Colonic mucosa (tissue), 4 donors: Measurements from ENCODE around the gene DACH1. TPM values are rescaled to one million over a fixed set of nuclear protein-coding genes. Genes with fewer than 3 reads are reported as not detected.

Source experiments
- DNase-seq: peaks from one replicate; pipeline ENCODE4 v3.0.0-alpha.2; 2020
- H3K27ac ChIP-seq: fragments of 200-600 bp; one replicate; pipeline ENCODE4 v1.8.0; 2021
- H3K27me3 ChIP-seq: fragments of 200-600 bp; one replicate; pipeline ENCODE4 v1.8.0; 2021
- H3K36me3 ChIP-seq: fragments of 200-600 bp; one replicate; pipeline ENCODE4 v1.8.0; 2021
- H3K4me1 ChIP-seq: fragments of 200-600 bp; one replicate; pipeline ENCODE4 v1.8.0; 2021; ENCODE audit warnings: mild to moderate bottlenecking
- H3K4me3 ChIP-seq: fragments of 200-600 bp; one replicate; pipeline ENCODE4 v1.8.0; 2021
- H3K9ac ChIP-seq, 2 donors: one replicate each; pipeline ENCODE4 v1.7.0; 2013; ENCODE audit warnings: control low read depth in 2 of 2, low read depth in 2 of 2, low read length in 2 of 2
- H3K9me3 ChIP-seq: fragments of 200-600 bp; one replicate; pipeline ENCODE4 v1.8.0; 2021
- CTCF ChIP-seq: fragments of 200-600 bp; IDR thresholded peaks from one replicate; pipeline ENCODE4 v1.8.0; 2022; ENCODE audit warnings: antibody characterized with exemption, mild to moderate bottlenecking
- intact Hi-C: fragments of 100-400 bp; cut with DNase I; formaldehyde crosslinking; loops from one replicate; pipeline ENCODE4 v1.14.1; 2022
- total RNA-seq, 2 donors: library from RNA; stranded (reverse); fragmentation: NEBNext Ultra II Directional in 1 of 2; extraction: Animal tissue kit (Norgen Biotek cat#: 25700) in 1 of 2; gene quantifications; one replicate each; pipeline ENCODE4 v1.2.1, GENCODE V29; 2021
- donor health status: healthy.
- donor health status: DM: no; HTN: no; CAD: no.
- donor health status: DM: no; HTN: no; CAD: no.

DACH1 gene
- total RNA-seq, 2 donors from 2014 or later: 3.9 to 5.2 TPM

GRCh38 chr13:71609271-71609670, 257.7 kb downstream of the DACH1 start:
- Histone ChIP-seq H3K4me3 (no peak overlapping the region), H3K4me1 (no peaks in the 10 kb centered on the region), H3K27me3 (no peaks in the 10 kb centered on the region), H3K36me3 (no peaks in the 10 kb centered on the region), H3K9me3 (no peaks in the 10 kb centered on the region), H3K9ac (no peak overlapping the region), H3K27ac (no peak overlapping the region)
- intact Hi-C loops: no loop called here
- TF ChIP-seq CTCF: no peak
- DNase-seq: no peak

GRCh38 chr13:71607575-71607974, 259.4 kb downstream of the DACH1 start:
- Histone ChIP-seq H3K9ac (no peak overlapping the region), H3K9me3 (no peaks in the 10 kb centered on the region), H3K4me3 (no peak overlapping the region), H3K36me3 (no peaks in the 10 kb centered on the region), H3K27me3 (no peaks in the 10 kb centered on the region), H3K4me1 (no peaks in the 10 kb centered on the region), H3K27ac (no peak overlapping the region)
- DNase-seq: no peak
- intact Hi-C loops: no loop called here
- TF ChIP-seq CTCF: no peak

- Histone ChIP-seq H3K9me3 (no peaks in the 10 kb centered on the region), H3K4me3 (no peak overlapping the region), H3K27ac (no peak overlapping the region), H3K9ac (no peak overlapping the region), H3K36me3 (no peaks in the 10 kb centered on the region), H3K27me3 (no peaks in the 10 kb centered on the region), H3K4me1 (no peaks in the 10 kb centered on the region)
- DNase-seq: no peak
- intact Hi-C loops: no loop called here
- no peak for TF ChIP-seq CTCF
Observed at GRCh38 chr13:71606818-71607217, 260.2 kb downstream of the DACH1 start.

GRCh38 chr13:71605744-71606143, 261.3 kb downstream of the DACH1 start:
- Histone ChIP-seq H3K9me3 (no peaks in the 10 kb centered on the region), H3K4me3 (no peak overlapping the region), H3K9ac (no peak overlapping the region), H3K27me3 (no peaks in the 10 kb centered on the region), H3K36me3 (no peaks in the 10 kb centered on the region), H3K27ac (no peak overlapping the region), H3K4me1 (no peaks in the 10 kb centered on the region)
- DNase-seq: no peak
- TF ChIP-seq CTCF: no peak
- intact Hi-C loops: no loop called here

GRCh38 chr13:71603255-71603654, 263.7 kb downstream of the DACH1 start:
- intact Hi-C loops: no loop called here

More at GRCh38 chr13:71603255-71603654, 263.7 kb downstream of the DACH1 start:
- H3K4me1 ChIP-seq: no peaks in the 10 kb centered on the region
- H3K9me3 ChIP-seq: no peaks in the 10 kb centered on the region
- no peak overlapping the region for H3K27ac ChIP-seq
- H3K27me3 ChIP-seq: no peaks in the 10 kb centered on the region
- TF ChIP-seq CTCF: no peak
- H3K36me3 ChIP-seq: no peaks in the 10 kb centered on the region
- no peak for DNase-seq
- no peak overlapping the region for H3K4me3 ChIP-seq
- no peak overlapping the region for H3K9ac ChIP-seq
